ENCODE results near the gene GOLGA8S. TPM values are rescaled to one million over a fixed set of nuclear protein-coding genes. Genes with fewer than 3 reads are reported as not detected.
"Not testable (repeated sequence)": the region's sequence is repeated elsewhere in the genome, so short reads cannot be mapped to it uniquely, and the experiment has no call there.

Gene GOLGA8S
- total RNA-seq, 2 donors from 2014 or later, result 2.4 to 3.8 TPM

GRCh38 chr15:23412881-23413600 lies 58.5 kb downstream of the GOLGA8S start:
- not testable (repeated sequence) for H3K27me3 Mint-ChIP-seq; H3K4me1 Mint-ChIP-seq (ENCODE audit: low read depth in 2 of 2); H3K27ac Mint-ChIP-seq; H3K36me3 Mint-ChIP-seq; H3K4me3 Mint-ChIP-seq; DNase-seq (ENCODE audit: low spot score); H3K9me3 Mint-ChIP-seq; ATAC-seq

Other genes starting within 250 kb of the GOLGA8S start
- gene GOLGA6L1, start 217.9 kb upstream of the GOLGA8S start, total RNA-seq, result not detected
- not detected for gene GOLGA6L26, start 20.6 kb upstream of the GOLGA8S start, total RNA-seq
- not detected for gene GOLGA6L2, start 92.5 kb downstream of the GOLGA8S start, total RNA-seq
- gene MKRN3, start 210.9 kb downstream of the GOLGA8S start, total RNA-seq, result 1 to 10 TPM in 1 of 2 donors, under 1 TPM in 1; 0.93 to 1.3 TPM

Measured in natural killer cell treated with Interleukin-12 subunit alpha and Interleukin-12 subunit beta and Interleukin-15 and Interleukin-18, amount 100 ng/mL, for 72 hours (primary cell).